ENCODE measurements around the gene CAMTA1. TPM values are rescaled to one million over a fixed set of nuclear protein-coding genes. Genes with fewer than 3 reads are reported as not detected.

CAMTA1 gene
- polyA plus RNA-seq, 1 donor (not counting 4 experiments of a cell fraction or from before 2014, with no cell fraction given): 51.4 TPM

DNA sequence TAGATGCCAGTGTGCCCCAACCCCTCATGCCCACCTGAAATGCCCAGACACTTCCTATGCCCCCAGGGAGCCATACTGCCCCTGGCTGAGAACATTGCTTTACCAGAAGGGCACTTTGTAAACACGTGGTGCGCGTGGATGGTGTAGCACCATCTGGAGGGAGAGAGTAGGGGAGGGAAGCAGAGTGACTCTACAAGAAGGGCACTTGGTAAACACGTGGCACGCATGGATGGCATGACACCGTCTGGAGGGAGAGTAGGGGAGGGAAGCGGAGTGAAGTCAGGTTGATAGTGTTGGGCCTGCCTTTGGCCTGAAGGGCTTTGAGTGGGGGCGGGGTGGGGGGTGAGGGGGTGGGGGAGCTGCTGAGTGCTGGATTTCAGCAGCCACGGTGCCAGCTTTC is 661.8 kb downstream of the CAMTA1 start:
- H3K36me3 ChIP-seq (ENCODE audit: control insufficient read depth in 2 of 2, extremely low read depth in 1 of 2, insufficient read depth in 2 of 2, low read length in 2 of 2): no peaks in the 10 kb centered on the region
- DNase-seq (ENCODE audit: low read depth, low spot score): no peak
- H3K27me3 ChIP-seq (ENCODE audit: control insufficient read depth, extremely low read depth, insufficient read depth, low read length): no peaks in the 10 kb centered on the region
- no peak for FAIRE-seq
- no peak overlapping the region for H2AFZ ChIP-seq (ENCODE audit: control insufficient read depth, low read length)
- dilution Hi-C loops (cut with MboI; ENCODE audit: extremely low pct_ligation_motif_present, low sequenced_read_pairs): no loop called here
- H3K9me1 ChIP-seq (ENCODE audit: control insufficient read depth, extremely low read depth, insufficient read depth, low read length): no peaks in the 10 kb centered on the region
- H3K4me1 ChIP-seq (ENCODE audit: control insufficient read depth, extremely low read depth, insufficient read depth, low read length): no peaks in the 10 kb centered on the region
- no peak overlapping the region for H3K4me3 ChIP-seq (ENCODE audit: control insufficient read depth in 2 of 3, extremely low read depth in 1 of 3, insufficient read depth in 2 of 3, low read depth in 1 of 3, low read length in 3 of 3)
- TF ChIP-seq CTCF (optimal IDR thresholded peaks at IDR 0.05 in 1 of 3, IDR thresholded peaks at IDR 0.05 in 1 of 3, conservative IDR thresholded peaks at IDR 0.05 in 1 of 3; ENCODE audit: extremely low read depth in 1 of 3, insufficient read depth in 2 of 3, low read length in 3 of 3): no peak
- TF ChIP-seq EZH2 (IDR thresholded peaks at IDR 0.05; ENCODE audit: low read length): no peak
- no peaks in the 10 kb centered on the region for H3K79me2 ChIP-seq (ENCODE audit: control insufficient read depth, insufficient read depth, low read length)
- H3K27ac ChIP-seq (ENCODE audit: control insufficient read depth, insufficient read depth, low read length): no peak overlapping the region
- H4K20me1 ChIP-seq (ENCODE audit: control insufficient read depth, extremely low read depth, insufficient read depth, low read length): no peaks in the 10 kb centered on the region
- no peaks in the 10 kb centered on the region for H3K9me3 ChIP-seq (ENCODE audit: control insufficient read depth, low read depth, low read length)
- no peak overlapping the region for H3K9ac ChIP-seq (ENCODE audit: control insufficient read depth, extremely low read depth, insufficient read depth, low read length)
- no peak overlapping the region for H3K4me2 ChIP-seq (ENCODE audit: control insufficient read depth, extremely low read depth, insufficient read depth, low read depth, low read length)

GRCh38 chr1:7447736-7448135 is 662.5 kb downstream of the CAMTA1 start:
- no peak overlapping the region for H3K27ac ChIP-seq (ENCODE audit: control insufficient read depth, insufficient read depth, low read length)
- no peak overlapping the region for H3K4me2 ChIP-seq (ENCODE audit: control insufficient read depth, extremely low read depth, insufficient read depth, low read depth, low read length)
- no peak overlapping the region for H2AFZ ChIP-seq (ENCODE audit: control insufficient read depth, low read length)
- H3K36me3 ChIP-seq (ENCODE audit: control insufficient read depth in 2 of 2, extremely low read depth in 1 of 2, insufficient read depth in 2 of 2, low read length in 2 of 2): no peaks in the 10 kb centered on the region
- no peaks in the 10 kb centered on the region for H3K9me1 ChIP-seq (ENCODE audit: control insufficient read depth, extremely low read depth, insufficient read depth, low read length)
- H3K9me3 ChIP-seq (ENCODE audit: control insufficient read depth, low read depth, low read length): no peaks in the 10 kb centered on the region
- H3K27me3 ChIP-seq (ENCODE audit: control insufficient read depth, extremely low read depth, insufficient read depth, low read length): no peaks in the 10 kb centered on the region
- dilution Hi-C loops (cut with MboI; ENCODE audit: extremely low pct_ligation_motif_present, low sequenced_read_pairs): no loop called here
- no peak overlapping the region for H3K9ac ChIP-seq (ENCODE audit: control insufficient read depth, extremely low read depth, insufficient read depth, low read length)
- DNase-seq (ENCODE audit: low read depth, low spot score) (no peak), FAIRE-seq (no peak)
- no peaks in the 10 kb centered on the region for H3K79me2 ChIP-seq (ENCODE audit: control insufficient read depth, insufficient read depth, low read length)
- H3K4me1 ChIP-seq (ENCODE audit: control insufficient read depth, extremely low read depth, insufficient read depth, low read length): no peaks in the 10 kb centered on the region
- no peak overlapping the region for H3K4me3 ChIP-seq (ENCODE audit: control insufficient read depth in 2 of 3, extremely low read depth in 1 of 3, insufficient read depth in 2 of 3, low read depth in 1 of 3, low read length in 3 of 3)
- H4K20me1 ChIP-seq (ENCODE audit: control insufficient read depth, extremely low read depth, insufficient read depth, low read length): no peaks in the 10 kb centered on the region
- TF ChIP-seq CTCF (optimal IDR thresholded peaks at IDR 0.05 in 1 of 3, IDR thresholded peaks at IDR 0.05 in 1 of 3, conservative IDR thresholded peaks at IDR 0.05 in 1 of 3; ENCODE audit: extremely low read depth in 1 of 3, insufficient read depth in 2 of 3, low read length in 3 of 3) (no peak), EZH2 (IDR thresholded peaks at IDR 0.05; ENCODE audit: low read length) (no peak)

All from keratinocyte (primary cell).